Osteoblast (primary cell): ENCODE data around the gene FARSB. TPM values are rescaled to one million over a fixed set of nuclear protein-coding genes. Genes with fewer than 3 reads are reported as not detected.

Experiments
- DNase-seq: peaks from one replicate; pipeline ENCODE4 v3.0.0; 2011; ENCODE audit warnings: low spot score, mixed read lengths; ENCODE audit not compliant: insufficient read length; ENCODE audit errors: missing footprints
- H2AFZ ChIP-seq: 2 replicates; pipeline ENCODE4 v1.6.0; 2011; ENCODE audit warnings: mild to moderate bottlenecking, low read length
- H3K27ac ChIP-seq: 2 replicates; pipeline ENCODE4 v1.5.1; 2011; ENCODE audit warnings: mild to moderate bottlenecking, low read depth, low read length, moderate library complexity
- H3K27me3 ChIP-seq: 2 replicates; pipeline ENCODE4 v1.6.0; 2012; ENCODE audit warnings: mild to moderate bottlenecking, control low read depth, inconsistent platforms, low read length, moderate library complexity; ENCODE audit not compliant: insufficient read depth
- H3K36me3 ChIP-seq: 2 replicates; pipeline ENCODE4 v1.5.1; 2011; ENCODE audit warnings: mild to moderate bottlenecking, low read length, control low read depth, moderate library complexity; ENCODE audit not compliant: insufficient read depth
- H3K4me1 ChIP-seq: 2 replicates; pipeline ENCODE4 v1.5.1; 2011; ENCODE audit warnings: mild to moderate bottlenecking, low read length, control low read depth, moderate library complexity; ENCODE audit not compliant: insufficient read depth
- H3K4me2 ChIP-seq: 2 replicates; pipeline ENCODE4 v1.6.0; 2011; ENCODE audit warnings: mild to moderate bottlenecking, low read length; ENCODE audit not compliant: insufficient read depth
- H3K4me3 ChIP-seq: fragments of 200-600 bp; sonication (generic); 3 replicates; pipeline ENCODE4 v1.5.1; 2012; ENCODE audit warnings: mild to moderate bottlenecking, low read length, inconsistent platforms; ENCODE audit not compliant: insufficient read depth
- H3K79me2 ChIP-seq: 2 replicates; pipeline ENCODE4 v1.6.0; 2012; ENCODE audit warnings: mild to moderate bottlenecking, low read length, control low read depth, inconsistent platforms; ENCODE audit not compliant: insufficient read depth
- H3K9me3 ChIP-seq: 2 replicates; pipeline ENCODE4 v1.5.1; 2011; ENCODE audit warnings: low read depth, low read length, control low read depth
- H4K20me1 ChIP-seq: 2 replicates; pipeline ENCODE4 v1.6.0; 2012; ENCODE audit warnings: mild to moderate bottlenecking, low read length, control low read depth; ENCODE audit not compliant: insufficient read depth
- total RNA-seq: library from RNA; depleted of rRNA; stranded (reverse); fragments of >200 nt; gene quantifications from 2 replicates; pipeline ENCODE4 v1.2.3, GENCODE V29; 2012
- TF ChIP-seq, protein P1 (sequence below): IDR thresholded peaks from 2 replicates; pipeline ENCODE4 v1.5.1; 2011; ENCODE audit warnings: mild to moderate bottlenecking, low read depth, low read length, moderate library complexity; ENCODE audit errors: extremely low read depth

FARSB gene
- total RNA-seq, 1 donor, result 15.2 TPM

DNA sequence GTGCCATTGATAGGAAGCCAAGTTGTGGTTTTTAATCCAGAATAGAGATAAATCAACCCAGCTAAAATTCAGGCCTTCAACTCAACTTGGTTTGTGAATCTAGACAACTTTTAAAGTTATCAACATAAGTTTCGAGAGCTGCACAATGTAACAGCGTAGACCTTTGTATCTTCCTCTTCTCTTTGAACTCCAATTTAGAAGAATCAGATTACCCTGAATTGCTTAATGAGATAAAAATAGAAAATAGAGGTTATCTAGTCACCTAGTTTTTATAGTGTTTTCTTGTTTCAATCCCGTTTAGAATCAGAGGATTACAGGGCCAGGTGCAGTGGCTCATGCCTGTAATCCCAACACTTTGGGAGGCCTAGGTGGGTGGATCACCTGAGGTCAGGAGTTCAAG, 27.9 kb upstream of the FARSB start:
- Histone ChIP-seq H3K4me1 (no peaks in the 10 kb centered on the region), H3K27ac (no peak overlapping the region), H4K20me1 (no peaks in the 10 kb centered on the region), H3K79me2 (no peaks in the 10 kb centered on the region), H3K4me3 (no peak overlapping the region), H3K36me3 (no peaks in the 10 kb centered on the region), H3K4me2 (no peak overlapping the region), H3K9me3 (no peaks in the 10 kb centered on the region), H2AFZ (no peak overlapping the region), H3K27me3 (peaks cover 22% of the 10 kb centered on the region)
- DNase-seq, result no peak
- TF ChIP-seq, protein P1, sequence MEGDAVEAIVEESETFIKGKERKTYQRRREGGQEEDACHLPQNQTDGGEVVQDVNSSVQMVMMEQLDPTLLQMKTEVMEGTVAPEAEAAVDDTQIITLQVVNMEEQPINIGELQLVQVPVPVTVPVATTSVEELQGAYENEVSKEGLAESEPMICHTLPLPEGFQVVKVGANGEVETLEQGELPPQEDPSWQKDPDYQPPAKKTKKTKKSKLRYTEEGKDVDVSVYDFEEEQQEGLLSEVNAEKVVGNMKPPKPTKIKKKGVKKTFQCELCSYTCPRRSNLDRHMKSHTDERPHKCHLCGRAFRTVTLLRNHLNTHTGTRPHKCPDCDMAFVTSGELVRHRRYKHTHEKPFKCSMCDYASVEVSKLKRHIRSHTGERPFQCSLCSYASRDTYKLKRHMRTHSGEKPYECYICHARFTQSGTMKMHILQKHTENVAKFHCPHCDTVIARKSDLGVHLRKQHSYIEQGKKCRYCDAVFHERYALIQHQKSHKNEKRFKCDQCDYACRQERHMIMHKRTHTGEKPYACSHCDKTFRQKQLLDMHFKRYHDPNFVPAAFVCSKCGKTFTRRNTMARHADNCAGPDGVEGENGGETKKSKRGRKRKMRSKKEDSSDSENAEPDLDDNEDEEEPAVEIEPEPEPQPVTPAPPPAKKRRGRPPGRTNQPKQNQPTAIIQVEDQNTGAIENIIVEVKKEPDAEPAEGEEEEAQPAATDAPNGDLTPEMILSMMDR, result no peak

DNA sequence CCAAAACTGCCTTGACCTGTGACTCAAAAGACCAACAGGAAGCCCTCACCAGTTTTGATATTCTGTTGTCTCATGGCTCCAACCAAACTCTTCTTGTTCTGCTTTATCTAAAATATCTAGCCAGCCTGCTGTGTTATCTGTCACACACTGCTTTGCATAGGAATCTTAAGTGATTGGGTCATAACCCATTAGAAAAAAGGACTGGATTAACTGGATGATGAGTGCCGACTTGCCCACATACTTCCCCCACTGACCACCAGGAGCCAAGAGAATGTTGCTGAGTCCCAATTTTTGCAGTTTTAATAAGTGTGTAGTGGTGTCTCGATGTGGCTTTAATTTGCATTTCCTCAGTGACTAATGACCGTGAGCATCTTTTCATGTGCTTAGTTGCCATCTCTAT, 22.1 kb upstream of the FARSB start:
- Histone ChIP-seq H3K79me2 (no peaks in the 10 kb centered on the region), H3K27me3 (peaks cover 26% of the 10 kb centered on the region), H3K4me2 (no peak overlapping the region), H2AFZ (no peak overlapping the region), H3K4me1 (no peaks in the 10 kb centered on the region), H3K27ac (no peak overlapping the region), H3K36me3 (no peaks in the 10 kb centered on the region), H4K20me1 (no peaks in the 10 kb centered on the region), H3K4me3 (no peak overlapping the region), H3K9me3 (no peaks in the 10 kb centered on the region)
- DNase-seq, result no peak
- TF ChIP-seq, protein P1, result no peak

DNA sequence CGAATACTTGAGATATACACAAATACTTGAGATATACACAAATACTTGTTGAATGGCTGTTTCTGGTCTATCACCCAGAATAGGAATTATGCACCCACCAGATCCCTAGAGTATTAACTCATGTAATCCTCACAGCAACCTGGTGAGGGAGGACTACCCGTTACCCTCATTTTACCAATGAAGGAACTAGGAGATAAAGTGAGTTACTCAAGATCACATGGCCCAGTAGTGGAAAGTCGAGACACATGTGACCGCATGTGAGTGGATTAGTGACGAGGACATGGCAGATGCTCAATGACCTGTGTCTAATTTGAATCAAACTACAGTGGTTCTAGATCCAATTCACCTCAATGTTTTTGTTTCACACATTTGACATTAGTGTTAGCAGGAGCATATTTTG, 18.0 kb upstream of the FARSB start:
- TF ChIP-seq, protein P1, result no peak

DNA sequence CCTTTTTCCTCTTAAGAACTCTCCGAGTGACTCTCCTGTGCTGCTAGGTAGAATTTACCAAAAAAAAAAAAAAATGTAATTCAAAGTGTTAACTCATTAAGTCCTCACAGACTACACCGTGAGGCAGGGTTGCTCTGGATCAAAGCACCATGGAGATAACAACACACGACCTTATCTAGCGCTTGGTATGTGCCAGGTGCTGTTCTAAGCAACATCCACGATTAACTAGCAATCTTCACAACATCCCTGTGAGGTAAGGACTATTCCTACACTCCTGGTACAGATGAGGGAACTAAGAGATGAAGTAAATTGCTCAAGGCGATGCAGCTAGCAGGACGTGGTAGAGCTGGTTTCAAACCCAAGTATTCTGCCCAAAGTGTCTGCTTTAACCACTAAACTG, 17.4 kb upstream of the FARSB start:
- no peak for DNase-seq
- H3K4me3 ChIP-seq, result no peak overlapping the region
- TF ChIP-seq, protein P1, result no peak
- no peaks in the 10 kb centered on the region for H3K36me3 ChIP-seq
- H3K4me2 ChIP-seq, result no peak overlapping the region
- H2AFZ ChIP-seq, result no peak overlapping the region
- H3K79me2 ChIP-seq, result no peaks in the 10 kb centered on the region
- peaks cover 17% of the 10 kb centered on the region for H3K27me3 ChIP-seq
- no peaks in the 10 kb centered on the region for H4K20me1 ChIP-seq
- peaks cover 7% of the 10 kb centered on the region for H3K4me1 ChIP-seq
- no peak overlapping the region for H3K27ac ChIP-seq
- H3K9me3 ChIP-seq, result no peaks in the 10 kb centered on the region

More for the DNA sequence above, 18.0 kb upstream of the FARSB start:
- no peaks in the 10 kb centered on the region for H3K36me3 ChIP-seq
- no peak overlapping the region for H3K4me2 ChIP-seq
- H3K4me1 ChIP-seq, result peaks cover 7% of the 10 kb centered on the region
- no peak overlapping the region for H3K4me3 ChIP-seq
- no peak overlapping the region for H3K27ac ChIP-seq
- H3K27me3 ChIP-seq, result peaks cover 18% of the 10 kb centered on the region
- no peak overlapping the region for H2AFZ ChIP-seq
- no peak for DNase-seq
- H3K9me3 ChIP-seq, result no peaks in the 10 kb centered on the region
- H4K20me1 ChIP-seq, result no peaks in the 10 kb centered on the region
- no peaks in the 10 kb centered on the region for H3K79me2 ChIP-seq
